ENCODE data around the gene DDX42. TPM values are rescaled to one million over a fixed set of nuclear protein-coding genes. Genes with fewer than 3 reads are reported as not detected.

The DDX42 gene
- total and polyA plus RNA-seq, 10 donors, result 45.0 to 136 (median 116) TPM

DNA sequence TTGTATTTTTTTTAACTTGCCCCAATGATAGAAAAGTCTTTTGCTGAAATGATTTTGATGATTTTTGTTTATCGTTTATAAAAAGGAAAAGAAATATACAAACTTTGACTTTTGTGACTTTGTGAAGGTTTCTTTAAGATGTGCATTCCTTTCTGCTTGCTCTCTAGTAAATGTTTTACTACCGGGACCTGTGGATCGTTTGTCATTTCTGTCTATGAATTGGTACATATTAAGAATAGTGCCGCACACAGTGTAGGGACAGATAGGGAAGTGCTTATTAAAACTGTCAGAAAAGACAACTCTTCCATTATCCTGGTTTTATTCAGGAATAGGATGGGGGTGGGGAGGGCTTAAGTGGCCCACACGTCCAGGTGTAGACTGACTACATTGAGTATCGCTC, 45.2 kb downstream of the DDX42 start:
- intact Hi-C loops (cut with DNase I; ENCODE audit: low total_unique reads), result no loop called here
- no peaks in the 10 kb centered on the region for H3K9me3 ChIP-seq
- H3K4me3 ChIP-seq, result no peak overlapping the region
- TF ChIP-seq POLR2AphosphoS5 (IDR thresholded peaks at IDR 0.05), result no peak
- TF ChIP-seq CTCF (IDR thresholded peaks at IDR 0.05 in 8 of 11, conservative IDR thresholded peaks at IDR 0.05 in 3 of 11), result no peak
- TF ChIP-seq POLR2A (IDR thresholded peaks at IDR 0.05), result no peak
- WGBS, 5 donors, result 71 to 82% (median 72%) methylated on average over 6 of the region's 6 CpGs
- H3K4me1 ChIP-seq, result peaks cover 0 to 52% (median 16%) of the 10 kb centered on the region in 6 donors
- peak overlapping the region in 7 of 8 donors; percentile 12 to 64 (median 51) for H3K27ac ChIP-seq
- H3K27me3 ChIP-seq (replicated peaks in 1 of 7), result no peaks in the 10 kb centered on the region
- no peak for DNase-seq
- peaks cover 9 to 100% (median 99%) of the 10 kb centered on the region in 6 donors for H3K36me3 ChIP-seq

DNA sequence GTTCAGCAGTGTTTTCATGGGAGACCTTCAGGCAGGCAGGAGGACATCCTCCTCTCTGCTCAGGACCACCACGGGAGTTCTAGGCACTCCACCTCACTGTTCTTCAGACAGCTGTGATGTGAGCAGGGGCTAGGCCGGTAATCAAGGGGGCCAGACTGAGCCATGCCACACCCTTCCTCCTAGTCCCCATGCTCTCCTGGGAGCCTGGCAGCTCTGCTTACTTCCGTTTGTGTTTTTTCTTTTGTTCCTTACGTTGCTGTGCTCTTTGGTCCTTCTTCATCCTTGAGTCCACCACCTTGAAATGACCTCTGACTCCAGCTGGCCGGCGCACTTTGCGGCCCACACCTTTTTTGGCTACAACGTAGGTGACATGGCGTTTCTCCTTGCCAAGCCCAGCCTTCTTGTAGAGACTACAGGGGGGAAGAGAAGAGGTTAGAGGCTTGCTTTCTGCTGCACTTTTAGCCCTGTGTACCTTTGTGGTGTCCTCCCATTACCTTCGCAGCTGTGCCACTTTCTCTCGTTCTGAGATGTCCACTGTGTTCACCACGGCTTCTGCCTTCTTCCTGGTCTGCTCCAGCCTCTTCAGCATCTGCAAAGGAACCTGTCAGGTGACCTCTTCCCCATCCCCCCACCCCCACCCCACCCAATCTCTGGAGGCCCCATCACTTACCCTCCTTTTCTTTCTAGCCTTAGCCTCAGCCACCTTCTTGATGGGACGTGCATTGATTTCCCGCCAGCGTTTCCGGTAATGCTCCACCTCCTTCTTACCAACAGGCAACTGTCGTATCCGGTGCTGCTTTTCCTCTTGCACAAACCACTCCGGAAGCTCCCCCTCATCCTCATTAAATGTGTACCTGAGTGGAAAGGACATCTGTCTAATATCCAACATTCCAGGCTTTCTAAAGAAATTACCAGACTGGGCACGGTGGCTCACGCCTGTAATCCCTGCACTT, 45.9 kb downstream of the DDX42 start:
- peak in 2 of 3 donors; percentile 26 to 29 for TF ChIP-seq POLR2AphosphoS5 (IDR thresholded peaks at IDR 0.05)
- no peak for TF ChIP-seq CTCF (IDR thresholded peaks at IDR 0.05 in 8 of 11, conservative IDR thresholded peaks at IDR 0.05 in 3 of 11)
- TF ChIP-seq POLR2A (IDR thresholded peaks at IDR 0.05), result no peak
- peak overlapping the region in 7 of 8 donors; percentile 12 to 64 (median 51) for H3K27ac ChIP-seq
- peaks cover 0 to 60% (median 18%) of the 10 kb centered on the region in 6 donors for H3K4me1 ChIP-seq
- no peaks in the 10 kb centered on the region for H3K27me3 ChIP-seq (replicated peaks in 1 of 7)
- no peak for DNase-seq
- no peaks in the 10 kb centered on the region for H3K9me3 ChIP-seq
- H3K36me3 ChIP-seq, result peaks cover 6 to 100% (median 99%) of the 10 kb centered on the region in 6 donors
- intact Hi-C loops (cut with DNase I; ENCODE audit: low total_unique reads), result loop anchor here (10.0 kb wide), 2 partner anchors 45 to 125 kb away; partner anchors contain the start of genes CCDC47 and DDX42
- WGBS, 5 donors, result 58 to 73% (median 69%) methylated on average over 21 of the region's 21 CpGs
- H3K4me3 ChIP-seq, result no peak overlapping the region

DNA sequence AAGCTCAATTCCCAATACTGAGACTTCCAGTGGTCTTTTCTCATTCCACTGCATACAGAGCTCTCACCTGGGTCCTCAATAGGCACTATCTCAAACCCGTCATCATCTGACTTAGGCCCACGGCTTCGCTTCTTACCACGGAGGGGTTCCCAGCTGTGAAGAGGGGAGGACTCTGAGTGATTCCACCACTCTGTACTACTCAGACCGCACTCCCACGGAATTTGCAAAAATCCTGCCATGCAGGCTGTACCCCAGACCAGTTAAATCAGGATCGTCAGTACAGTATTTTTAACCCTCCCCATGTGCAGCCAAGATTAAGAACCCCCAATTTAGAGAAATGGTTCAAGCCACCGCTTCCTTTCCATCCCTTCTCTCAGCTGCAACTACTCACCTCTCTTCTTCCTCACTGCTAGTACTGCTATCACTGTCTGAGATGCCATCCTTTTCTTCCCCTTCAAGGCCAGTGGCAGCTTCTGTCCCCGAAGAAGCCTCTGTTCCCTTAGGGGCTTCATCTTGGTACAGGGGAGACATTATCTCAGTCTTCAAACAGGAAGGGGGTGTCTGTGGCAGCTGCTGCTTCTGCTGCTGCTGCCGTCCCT, 47.1 kb downstream of the DDX42 start:
- peak overlapping the region in 3 of 8 donors; percentile 41 to 64 (median 42) for H3K27ac ChIP-seq
- WGBS, 5 donors, result 83 to 90% (median 85%) methylated on average over 10 of the region's 10 CpGs

More for the DNA sequence above, 47.1 kb downstream of the DDX42 start:
- no peaks in the 10 kb centered on the region for H3K9me3 ChIP-seq
- TF ChIP-seq CTCF (IDR thresholded peaks at IDR 0.05 in 8 of 11, conservative IDR thresholded peaks at IDR 0.05 in 3 of 11) (no peak), POLR2AphosphoS5 (IDR thresholded peaks at IDR 0.05) (peak in 1 of 3 donors; percentile 9)
- H3K27me3 ChIP-seq (replicated peaks in 1 of 7), result no peaks in the 10 kb centered on the region
- DNase-seq, result no peak
- H3K36me3 ChIP-seq, result peaks cover 3 to 99% (median 94%) of the 10 kb centered on the region in 6 donors
- H3K4me3 ChIP-seq, result no peak overlapping the region
- intact Hi-C loops (cut with DNase I; ENCODE audit: low total_unique reads), result loop anchor here (10.0 kb wide), 2 partner anchors 46 to 126 kb away; partner anchors contain the start of genes CCDC47 and DDX42
- H3K4me1 ChIP-seq, result peaks cover 5 to 72% (median 28%) of the 10 kb centered on the region in 6 donors

Data from spleen (tissue), 11 donors.